Nucleus accumbens (tissue), 56 donors: ENCODE measurements around the gene UNC93B1.

Experiments used
- DNase-seq, 56 donors: peaks; one replicate each; lab custom pipeline; 2025; lab: John Stamatoyannopoulos, UW

Gene UNC93B1

DNA sequence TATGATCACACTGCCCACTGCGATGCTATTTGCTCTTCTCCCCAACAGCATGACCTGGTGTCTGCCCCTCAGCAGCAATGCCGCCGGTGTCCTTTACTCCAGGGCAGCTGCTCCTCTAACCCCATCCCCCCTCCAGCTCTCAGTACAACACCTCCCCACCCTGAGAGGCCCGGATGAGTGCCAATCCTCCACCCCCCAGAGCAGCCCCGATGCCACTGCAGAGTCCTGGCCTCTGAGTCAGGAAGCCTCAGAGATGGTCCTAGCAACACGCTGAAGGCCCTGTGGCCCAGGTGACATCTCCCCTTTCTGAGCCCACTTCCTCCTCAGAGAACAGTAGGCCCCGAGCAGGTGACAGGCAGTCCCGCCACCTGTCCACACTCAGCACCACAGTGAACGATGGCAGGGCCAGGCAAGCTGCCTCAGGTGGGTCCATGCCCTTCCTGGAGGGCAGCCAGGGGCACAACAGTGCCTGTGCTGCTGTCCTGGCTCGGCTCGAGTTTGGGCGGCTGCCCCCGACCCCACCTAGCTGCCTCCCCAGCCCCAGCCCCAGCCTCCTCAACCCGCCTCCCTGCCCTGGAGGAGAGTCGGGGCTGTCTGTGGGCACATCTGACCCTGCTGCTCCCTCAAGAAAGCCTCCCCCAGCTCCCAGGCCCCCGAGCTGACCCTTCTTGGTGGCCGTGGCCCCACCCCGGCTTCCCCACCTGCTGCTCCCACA, 22.7 kb upstream of the UNC93B1 start:
- no peak for DNase-seq

- no peak for DNase-seq
Observed at GRCh38 chr11:68025047-68025446, 21.1 kb upstream of the UNC93B1 start.

GRCh38 chr11:68024508-68024907, 20.6 kb upstream of the UNC93B1 start:
- no peak for DNase-seq

DNA sequence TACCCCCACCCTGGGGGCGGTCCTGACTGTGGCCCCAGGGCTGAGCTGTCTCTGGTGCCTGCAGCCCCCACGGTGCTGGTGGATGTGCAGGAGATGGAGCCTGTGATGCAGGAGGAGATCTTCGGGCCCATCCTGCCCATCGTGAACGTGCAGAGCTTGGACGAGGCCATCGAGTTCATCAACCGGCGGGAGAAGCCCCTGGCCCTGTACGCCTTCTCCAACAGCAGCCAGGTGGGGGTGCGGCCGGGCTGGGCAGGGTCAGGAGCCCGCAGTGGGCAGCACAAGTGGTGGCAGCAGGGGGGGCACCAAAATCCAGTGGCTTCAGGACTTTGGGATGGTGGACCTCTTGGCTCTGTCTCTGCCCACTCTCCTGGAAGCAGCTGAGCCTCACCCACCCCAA, 18.6 kb upstream of the UNC93B1 start:
- DNase-seq: no peak

DNA sequence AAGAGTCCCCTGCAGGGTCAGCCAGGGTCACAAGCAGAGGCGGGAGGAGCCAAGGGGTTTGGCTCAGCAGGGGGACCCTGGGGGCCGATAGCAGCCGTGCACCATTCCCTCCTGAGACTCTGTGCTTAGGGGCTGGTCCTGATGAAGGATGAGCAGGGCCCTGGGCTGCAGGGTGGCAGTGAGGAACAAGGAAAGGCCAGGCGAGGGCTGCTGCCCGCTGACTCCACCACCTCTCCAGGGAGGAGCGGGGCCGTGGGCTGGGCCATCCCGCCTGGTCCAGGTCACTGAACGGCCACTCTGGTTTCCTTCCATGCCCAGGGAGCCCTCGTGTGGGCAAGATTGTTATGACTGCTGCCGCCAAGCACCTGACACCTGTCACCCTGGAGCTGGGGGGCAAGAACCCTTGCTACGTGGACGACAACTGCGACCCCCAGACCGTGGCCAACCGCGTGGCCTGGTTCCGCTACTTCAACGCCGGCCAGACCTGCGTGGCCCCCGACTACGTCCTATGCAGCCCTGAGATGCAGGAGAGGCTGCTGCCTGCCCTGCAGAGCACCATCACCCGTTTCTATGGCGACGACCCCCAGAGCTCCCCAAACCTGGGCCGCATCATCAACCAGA, 17.4 kb upstream of the UNC93B1 start:
- peak in 3 of 56 donors; percentile 12 to 36 (median 15) for DNase-seq

GRCh38 chr11:68020575-68020974, 16.7 kb upstream of the UNC93B1 start:
- peak in 2 of 56 donors; percentile 14 to 23 for DNase-seq

GRCh38 chr11:68019486-68019885, 15.6 kb upstream of the UNC93B1 start:
- DNase-seq: no peak

GRCh38 chr11:68018730-68019190, 14.9 kb upstream of the UNC93B1 start:
- no peak for DNase-seq

GRCh38 chr11:68017980-68018729, 14.3 kb upstream of the UNC93B1 start:
- DNase-seq: no peak

DNA sequence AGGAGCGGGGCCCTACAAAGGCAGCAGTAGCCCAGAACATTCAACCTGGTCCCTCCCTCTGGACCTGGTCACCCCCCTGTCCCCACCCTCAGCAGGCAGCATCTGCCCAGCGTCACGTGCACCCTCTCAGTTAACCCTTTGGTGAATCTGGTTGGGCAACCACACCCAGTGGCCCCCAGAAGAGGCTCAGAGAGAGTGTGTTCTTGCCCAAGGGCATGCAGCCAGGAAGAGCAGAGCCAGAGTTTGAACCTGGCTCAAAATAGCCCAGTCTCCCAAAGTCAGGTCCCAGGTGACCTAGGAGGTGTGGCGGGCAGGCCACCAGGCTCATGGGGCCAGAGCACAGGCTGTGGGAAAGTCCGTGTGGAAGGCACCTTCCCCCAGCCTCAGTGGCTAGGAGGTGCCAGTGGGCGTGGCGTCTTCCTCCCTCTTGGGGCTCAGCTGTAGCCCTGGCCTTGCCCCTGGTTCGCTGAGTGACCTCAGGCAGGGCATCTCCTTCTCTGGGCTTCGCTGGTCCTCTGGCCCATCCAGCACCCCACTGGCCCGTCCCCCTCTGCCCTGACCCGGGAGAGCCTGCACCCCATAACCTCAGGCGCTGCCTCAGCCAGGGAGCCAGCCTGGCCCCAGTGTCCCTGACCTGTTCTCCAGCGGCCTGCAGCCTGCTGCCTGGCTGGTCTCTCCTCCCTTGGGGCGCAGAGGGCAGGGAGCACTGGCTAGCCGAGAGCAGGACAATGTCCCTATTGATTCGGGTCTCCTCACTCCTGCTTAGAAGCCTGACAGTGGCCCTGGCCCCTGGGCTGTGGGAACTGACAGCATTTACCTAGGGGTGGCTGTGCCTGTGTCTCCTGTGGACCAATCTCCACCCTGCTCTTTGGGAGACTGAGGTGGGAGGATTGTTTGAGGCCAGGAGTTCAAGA, 13.3 kb upstream of the UNC93B1 start:
- DNase-seq: peak in 14 of 56 donors; percentile 9 to 50 (median 24)

DNA sequence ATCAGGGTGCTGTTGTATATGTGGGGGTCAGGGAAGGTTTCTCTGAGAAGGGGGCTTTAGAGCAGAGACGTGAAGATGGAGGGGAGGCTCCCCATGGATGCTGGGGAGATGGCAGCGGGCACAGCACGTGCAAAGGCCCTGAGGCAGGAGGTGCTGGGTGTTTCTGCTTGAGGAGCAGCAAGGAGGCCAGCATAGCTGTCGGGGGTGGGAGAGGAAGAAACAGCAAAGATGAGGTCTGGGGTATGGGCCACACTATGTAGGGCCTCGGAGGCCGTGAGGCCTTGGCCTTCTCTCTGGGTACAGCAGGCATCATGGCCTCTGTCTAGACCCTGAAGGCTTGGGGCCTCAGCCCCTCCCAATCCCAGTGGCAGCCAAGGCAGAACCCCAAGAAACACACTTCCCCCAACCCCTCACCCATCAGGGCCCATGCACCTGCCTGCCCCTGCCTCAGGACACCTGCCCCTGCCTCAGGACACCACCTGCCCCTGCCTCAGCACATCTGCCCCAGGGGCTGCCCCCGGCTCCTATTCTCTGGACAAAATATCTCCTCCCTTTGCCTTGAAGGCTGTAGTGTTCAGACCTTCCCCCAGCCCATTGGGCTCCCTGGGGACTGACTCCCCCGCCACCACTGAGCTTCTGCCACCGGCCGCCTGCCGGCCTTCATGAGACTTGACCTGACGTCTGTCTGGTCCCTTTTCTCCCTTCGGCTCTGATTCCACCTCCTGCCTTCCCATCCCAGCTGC, 12.4 kb upstream of the UNC93B1 start:
- DNase-seq: no peak

DNA sequence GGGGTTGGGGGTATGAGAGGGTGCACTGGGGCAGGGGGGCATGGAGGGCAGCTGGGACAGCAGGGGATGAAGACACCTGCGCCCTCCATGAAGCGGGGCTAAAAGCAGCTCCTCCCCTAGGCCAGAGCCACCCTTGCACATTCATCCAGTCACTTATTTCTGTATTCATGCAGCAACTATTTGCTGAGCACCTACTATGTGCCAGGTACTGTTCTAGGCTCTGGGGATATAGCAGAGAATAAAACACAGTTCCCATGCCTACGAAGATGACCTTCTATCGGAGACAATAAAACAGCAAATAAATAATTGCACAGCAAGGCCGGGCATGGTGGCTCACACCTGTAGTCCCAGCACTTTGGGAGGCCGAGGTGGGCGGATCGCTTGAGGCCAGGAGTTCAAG, 11.6 kb upstream of the UNC93B1 start:
- no peak for DNase-seq

- DNase-seq: no peak
Observed at GRCh38 chr11:68014947-68015447, 11.1 kb upstream of the UNC93B1 start.

- DNase-seq: no peak
Observed at GRCh38 chr11:68014157-68014946, 10.5 kb upstream of the UNC93B1 start.

DNA sequence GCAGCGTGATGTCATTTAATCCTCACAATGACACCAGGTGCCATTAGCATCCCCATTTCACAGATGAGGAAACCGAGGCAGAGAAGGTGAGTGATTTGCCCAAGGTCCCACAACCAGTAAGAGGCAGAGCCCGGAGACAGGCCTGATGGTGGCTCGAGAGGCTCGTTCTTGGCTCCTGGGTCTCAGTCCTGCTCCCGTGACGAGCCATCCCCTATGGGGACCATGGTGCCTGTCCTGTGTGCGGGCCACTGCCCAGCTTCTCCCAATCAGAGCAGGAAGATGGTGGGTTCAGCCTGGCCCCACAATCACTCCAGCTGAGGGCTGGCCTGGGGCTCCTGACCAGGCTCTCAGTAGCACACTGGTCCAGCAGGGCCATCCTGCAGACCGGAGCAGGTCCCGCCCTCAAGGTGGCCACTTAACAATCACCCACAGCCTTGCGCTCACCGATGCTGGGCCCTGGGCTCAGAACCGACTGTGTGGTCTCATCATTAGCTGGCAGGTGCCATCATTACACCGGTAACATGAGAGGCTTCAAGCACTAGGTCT, 9.8 kb upstream of the UNC93B1 start:
- no peak for DNase-seq

- DNase-seq: peak in 12 of 56 donors; percentile 29 to 62 (median 40)
Observed at GRCh38 chr11:68012843-68013610, 9.1 kb upstream of the UNC93B1 start.

GRCh38 chr11:68012044-68012842, 8.3 kb upstream of the UNC93B1 start:
- DNase-seq: no peak
